A549 (cell line): ENCODE data around the gene PFKM. TPM values are rescaled to one million over a fixed set of nuclear protein-coding genes. Genes with fewer than 3 reads are reported as not detected.

Experiments used
- ATAC-seq, 2 experiments: fragments of 200-7000 bp in 1 of 2; fragments of >200 bp in 1 of 2; cut with Nextera tagmentation in 1 of 2; cut with Tn5 transposase in 1 of 2; 3 replicates each; pipeline versions ENCODE4 v1.8.0 to v1.9.1; 2018 to 2020; ENCODE audit warnings: mild to moderate bottlenecking in 1 of 2, moderate library complexity in 1 of 2
- CTCF ChIA-PET: fragments of 300-600 bp; sonication (Branson Sonifier 250); formaldehyde crosslinking; extraction: SDS; loops from one replicate; lab custom pipeline; 2021; ENCODE audit warnings: antibody characterized with exemption, inconsistent platforms; lab: Yijun Ruan, JAX
- POLR2A ChIA-PET: fragments of 350-600 bp; formaldehyde crosslinking; extraction: SDS; loops from one replicate; lab custom pipeline; 2021; ENCODE audit warnings: antibody characterized with exemption, inconsistent platforms; lab: Yijun Ruan, JAX
- DNase-seq, 2 experiments: peaks; one replicate each; pipeline versions ENCODE4 v3.0.0 to v3.0.0-alpha.2; 2011 to 2016; ENCODE audit warnings: low read depth in 1 of 2, low spot score in 1 of 2
- FAIRE-seq: peaks from 2 replicates; lab custom pipeline; 2011; peaks lifted over from hg19 to GRCh38; lab: Jason Lieb, UNC
- H3K27ac ChIP-seq, 2 experiments: fragments of >200 bp; sonication (Bioruptor Twin); formaldehyde crosslinking; 3 replicates each; pipeline ENCODE4 v1.5.1; 2016 to 2017
- H3K4me1 ChIP-seq: fragments of >200 bp; sonication (Bioruptor Twin); formaldehyde crosslinking; 3 replicates; pipeline ENCODE4 v1.6.1; 2016
- H3K4me2 ChIP-seq: fragments of >200 bp; sonication (Bioruptor Twin); formaldehyde crosslinking; 3 replicates; pipeline ENCODE4 v1.6.1; 2016
- H3K4me3 ChIP-seq: fragments of >200 bp; sonication (Bioruptor Twin); formaldehyde crosslinking; 3 replicates; pipeline ENCODE4 v1.5.1; 2016
- H3K9me3 ChIP-seq: fragments of >200 bp; sonication (Bioruptor Twin); formaldehyde crosslinking; 3 replicates; pipeline ENCODE4 v1.6.1; 2016
- CHD2 ChIP-seq: fragments of 150-350 bp; IDR thresholded peaks from 2 replicates; pipeline ENCODE4 v1.6.1; 2014; ENCODE audit warnings: low read length; ENCODE audit not compliant: partially characterized antibody
- CHD4 ChIP-seq: fragments of 200-600 bp; sonication (generic); IDR thresholded peaks from 2 replicates; pipeline ENCODE4 v1.6.1; 2016; ENCODE audit warnings: antibody characterized with exemption, mild to moderate bottlenecking, borderline replicate concordance
- EP300 ChIP-seq, 2 experiments: fragments of >200 bp; sonication (Bioruptor Twin); formaldehyde crosslinking; IDR thresholded peaks; 2 replicates in 1 of 2; 3 replicates in 1 of 2; pipeline ENCODE4 v1.6.1; 2016 to 2017
- ESRRA ChIP-seq: fragments of 150-350 bp; IDR thresholded peaks from 2 replicates; pipeline ENCODE4 v1.6.1; 2014; ENCODE audit warnings: mild to moderate bottlenecking, low read length, borderline replicate concordance
- HOXB13 ChIP-seq: fragments of 250-450 bp; sonication (Bioruptor Pico); IDR thresholded peaks from 2 replicates; pipeline ENCODE4 v1.5.0; 2020; ENCODE audit warnings: low read depth, mild to moderate bottlenecking, moderate library complexity
- HOXB5 ChIP-seq: fragments of 250-450 bp; sonication (Bioruptor Pico); IDR thresholded peaks from 2 replicates; pipeline ENCODE4 v1.5.0; 2020; ENCODE audit warnings: mild to moderate bottlenecking, moderate library complexity
- JUN ChIP-seq, 2 experiments: fragments of >200 bp; sonication (Bioruptor Twin); formaldehyde crosslinking; IDR thresholded peaks; 2 replicates in 1 of 2; 3 replicates in 1 of 2; pipeline ENCODE4 v1.6.1; 2016 to 2017
- MAFK ChIP-seq: fragments of 450-650 bp; IDR thresholded peaks from 2 replicates; pipeline ENCODE4 v1.6.1; 2014; ENCODE audit not compliant: partially characterized antibody
- MAX ChIP-seq: IDR thresholded peaks from 2 replicates; pipeline ENCODE4 v1.6.1; 2012
- MAZ ChIP-seq: fragments of 150-350 bp; IDR thresholded peaks from 2 replicates; pipeline ENCODE4 v1.6.1; 2014; ENCODE audit warnings: antibody characterized with exemption, low read depth, low read length, borderline replicate concordance
- PHF8 ChIP-seq: fragments of 200-600 bp; sonication (generic); IDR thresholded peaks from 2 replicates; pipeline ENCODE4 v1.6.1; 2016; ENCODE audit warnings: low read depth, mild to moderate bottlenecking, antibody characterized with exemption, moderate library complexity, borderline replicate concordance
- POLR2A ChIP-seq: IDR thresholded peaks from 2 replicates; pipeline ENCODE4 v1.6.1; 2012; ENCODE audit warnings: mild to moderate bottlenecking, low read length
- POLR2AphosphoS2 ChIP-seq: conservative IDR thresholded peaks from 2 replicates; pipeline ENCODE4 v1.6.1; 2012; ENCODE audit warnings: low read length, improper control_type of control experiment, inconsistent platforms
- RAD21 ChIP-seq, 2 experiments: fragments of >200 bp in 1 of 2; sonication (Bioruptor Twin) in 1 of 2; formaldehyde crosslinking in 1 of 2; IDR thresholded peaks in 1 of 2; conservative IDR thresholded peaks in 1 of 2; 2 replicates in 1 of 2; 3 replicates in 1 of 2; pipeline ENCODE4 v1.6.1; 2012 to 2018; ENCODE audit warnings: inconsistent platforms in 1 of 2
- RNF2 ChIP-seq: fragments of 200-600 bp; sonication (generic); IDR thresholded peaks from 2 replicates; pipeline ENCODE4 v1.6.1; 2016; ENCODE audit warnings: low read depth, mild to moderate bottlenecking, antibody characterized with exemption, moderate library complexity, borderline replicate concordance
- USF2 ChIP-seq: fragments of 450-650 bp; IDR thresholded peaks from 2 replicates; pipeline ENCODE4 v1.6.1; 2014; ENCODE audit warnings: antibody characterized with exemption
- ZFP36 ChIP-seq: fragments of 450-650 bp; IDR thresholded peaks from 2 replicates; pipeline ENCODE4 v1.6.1; 2014; ENCODE audit warnings: borderline replicate concordance; ENCODE audit not compliant: partially characterized antibody
- ZNF302 ChIP-seq: fragments of 250-450 bp; sonication (Bioruptor Pico); IDR thresholded peaks from 2 replicates; pipeline ENCODE4 v1.9.0; 2021; ENCODE audit warnings: inconsistent platforms, mild to moderate bottlenecking, moderate library complexity
- WGBS: methylation state at CpG from one replicate; pipeline ENCODE4 v1.1.6; 2017; ENCODE audit errors: missing lambda C conversion rate; 5-methylcytosine and 5-hydroxymethylcytosine counted together
- polyA minus RNA-seq: library from RNA; depleted of rRNA, polyadenylated mRNA; stranded (reverse); fragments of >200 nt; gene quantifications from 2 replicates; pipeline ENCODE4 v1.2.3, GENCODE V29; 2011; rRNA and poly(A)+ RNA removed
- polyA plus RNA-seq, 4 experiments: library from polyadenylated mRNA; depleted of rRNA in 3 of 4; stranded (reverse); fragments of >200 nt; fragmentation: RNase III in 1 of 4; extraction: RNeasy Plus Mini Kit Qiagen cat#74134 plus additional on column Dnase treatment in 1 of 4; gene quantifications; 2 replicates in 3 of 4; 3 replicates in 1 of 4; pipeline ENCODE4 v1.2.3, GENCODE V29; 2011 to 2017

The PFKM gene
- polyA plus RNA-seq (2011; rRNA removed) (43.0 and 45.5 TPM in 2 replicates), polyA plus RNA-seq (2017; fragmentation: RNase III; extraction: RNeasy Plus Mini Kit Qiagen cat#74134 plus additional on column Dnase treatment) (36.2 to 42.1 TPM (median 41.1 TPM) in 3 replicates), polyA minus RNA-seq (42.5 and 61.3 TPM in 2 replicates)
- polyA plus RNA-seq (2012; cell fraction: cytosol; rRNA removed) = 37.6 and 41.1 TPM in 2 replicates
- polyA plus RNA-seq (2012; cell fraction: nucleus; rRNA removed) = 59.0 and 76.6 TPM in 2 replicates

- CTCF ChIA-PET = interaction anchor here (0.7 to 2.1 kb wide), 7 partner anchors 10 to 499 kb away, joined by 3 to 6 read pairs (median 3); no protein-coding TSS in a partner anchor
- Histone ChIP-seq H3K4me1 (peaks cover 16% of the 10 kb centered on the region), H3K4me2 (peak within 1 kb of the TSS; percentile 89), H3K9me3 (no peaks in the 10 kb centered on the region), H3K4me3 (peak within 1 kb of the TSS; percentile 74), H3K27ac (peak within 1 kb of the TSS; percentile 74 to 88)
- POLR2A ChIA-PET = interaction anchor here (1.8 to 1.9 kb wide), 2 partner anchors 14 to 38 kb away, joined by 16 to 17 read pairs; partner anchors contain the start of genes ASB8 and SENP1
- FAIRE-seq (no peak), DNase-seq (peak; percentile 92 to 93), ATAC-seq (peak; percentile 99 to 100)
- peak; percentile 17 to 42; a peak in 1 of 5 replicates for TF ChIP-seq JUN (IDR thresholded peaks at IDR 0.05)
- peak; percentile 44 for TF ChIP-seq CHD2
- peak; percentile 50; the same call in 1 of the 2 replicates for TF ChIP-seq MAX
- TF ChIP-seq POLR2A = peak; percentile 47
- TF ChIP-seq ESRRA = no peak
- TF ChIP-seq CHD4 = no peak
- WGBS = 3% methylated on average over 20 of the region's 20 CpGs
Measured at GRCh38 chr12:48119078-48119833, at the start of gene PFKM. Gene PFKM (plus strand): TSS chr12:48119364. CDS start chr12:48122775, 3,411 bp downstream.

- no peak overlapping the region for H3K4me2 ChIP-seq
- no peak for ATAC-seq
- H3K4me3 ChIP-seq = no peak overlapping the region
- H3K9me3 ChIP-seq = no peaks in the 10 kb centered on the region
- WGBS = 93% methylated on average over 1 of the region's 1 CpG
- ChIA-PET CTCF (interaction anchor here (1.2 to 1.5 kb wide), 4 partner anchors 19 to 56 kb away, joined by 3 to 4 read pairs (median 3); partner anchors contain the start of gene SENP1), POLR2A (no interaction called here)
- H3K27ac ChIP-seq = no peak overlapping the region
- H3K4me1 ChIP-seq = no peaks in the 10 kb centered on the region
- DNase-seq = no peak
- FAIRE-seq = no peak
- no peak for TF ChIP-seq CHD2
- no peak for TF ChIP-seq HOXB5
- no peak for TF ChIP-seq ZNF302 (CRISPR knock-in tag)
- TF ChIP-seq POLR2AphosphoS2 = no peak
- TF ChIP-seq ZFP36 = no peak
- no peak for TF ChIP-seq USF2
- no peak for TF ChIP-seq HOXB13
- TF ChIP-seq PHF8 = no peak
- TF ChIP-seq RAD21 (conservative IDR thresholded peaks at IDR 0.05 in 1 of 2, IDR thresholded peaks at IDR 0.05 in 1 of 2) = no peak
- TF ChIP-seq MAFK = no peak
Measured at GRCh38 chr12:48070033-48070432, 49.1 kb upstream of the PFKM start.

- H3K4me3 ChIP-seq = no peak overlapping the region
- ATAC-seq = no peak
- WGBS = 91% methylated on average over 4 of the region's 4 CpGs
- CTCF ChIA-PET = interaction anchor here (0.6 to 1.5 kb wide), 5 partner anchors 10 to 232 kb away, joined by 3 to 4 read pairs (median 3); partner anchors contain the start of gene SENP1
- no peak for DNase-seq
- POLR2A ChIA-PET = no interaction called here
- no peak overlapping the region for H3K27ac ChIP-seq
- FAIRE-seq = no peak
- no peak overlapping the region for H3K4me2 ChIP-seq
- H3K9me3 ChIP-seq = no peaks in the 10 kb centered on the region
- TF ChIP-seq MAZ (no peak), EP300 (IDR thresholded peaks at IDR 0.05) (no peak), RNF2 (no peak)
- H3K4me1 ChIP-seq = no peaks in the 10 kb centered on the region
Measured at GRCh38 chr12:48070731-48071130, 48.4 kb upstream of the PFKM start.
